IPS-18a (cell line): Measurements from ENCODE around the gene ANKRD31.
"Not testable (repeated sequence)": the region's sequence is repeated elsewhere in the genome, so short reads cannot be mapped to it uniquely, and the experiment has no call there.

ENCODE experiments used
- H3K27ac ChIP-seq: one replicate; pipeline ENCODE4 v1.5.1; 2013; ENCODE audit warnings: low read length
- H3K27me3 ChIP-seq: one replicate; pipeline ENCODE4 v1.6.1; 2013; ENCODE audit warnings: mild to moderate bottlenecking, low read length; ENCODE audit not compliant: control insufficient read depth, insufficient read depth
- H3K36me3 ChIP-seq: one replicate; pipeline ENCODE4 v1.6.1; 2013; ENCODE audit warnings: low read depth, low read length; ENCODE audit not compliant: control insufficient read depth
- H3K4me1 ChIP-seq: one replicate; pipeline ENCODE4 v1.6.1; 2013; ENCODE audit warnings: low read depth, low read length; ENCODE audit not compliant: control insufficient read depth
- H3K4me3 ChIP-seq: one replicate; pipeline ENCODE4 v1.5.1; 2013; ENCODE audit warnings: low read length
- H3K9ac ChIP-seq: one replicate; pipeline ENCODE4 v1.6.1; 2013; ENCODE audit warnings: mild to moderate bottlenecking, low read length, moderate library complexity
- H3K9me3 ChIP-seq: one replicate; pipeline ENCODE4 v1.6.1; 2013; ENCODE audit warnings: low read depth, low read length; ENCODE audit not compliant: control insufficient read depth

The ANKRD31 gene

GRCh38 chr5:75140277-75140676, 96.4 kb downstream of the ANKRD31 start:
- H3K27me3 ChIP-seq = no peaks in the 10 kb centered on the region
- H3K27ac ChIP-seq = no peak overlapping the region
- no peaks in the 10 kb centered on the region for H3K9me3 ChIP-seq
- no peak overlapping the region for H3K9ac ChIP-seq
- H3K4me1 ChIP-seq = peaks cover 21% of the 10 kb centered on the region
- H3K36me3 ChIP-seq = no peaks in the 10 kb centered on the region
- no peak overlapping the region for H3K4me3 ChIP-seq

- Histone ChIP-seq H3K9ac (no peak overlapping the region), H3K9me3 (no peaks in the 10 kb centered on the region), H3K4me3 (no peak overlapping the region), H3K36me3 (no peaks in the 10 kb centered on the region), H3K4me1 (peaks cover 21% of the 10 kb centered on the region), H3K27ac (no peak overlapping the region), H3K27me3 (no peaks in the 10 kb centered on the region)
Measured at GRCh38 chr5:75138689-75139088, 98.0 kb downstream of the ANKRD31 start.

- Histone ChIP-seq H3K27ac (no peak overlapping the region), H3K27me3 (no peaks in the 10 kb centered on the region), H3K9me3 (no peaks in the 10 kb centered on the region), H3K4me1 (no peaks in the 10 kb centered on the region), H3K36me3 (no peaks in the 10 kb centered on the region), H3K4me3 (no peak overlapping the region), H3K9ac (no peak overlapping the region)
Measured at GRCh38 chr5:75130818-75131349, 105.8 kb downstream of the ANKRD31 start.

- no peak overlapping the region for H3K4me3 ChIP-seq
- H3K9ac ChIP-seq = no peak overlapping the region
- no peaks in the 10 kb centered on the region for H3K4me1 ChIP-seq
- H3K36me3 ChIP-seq = no peaks in the 10 kb centered on the region
- no peaks in the 10 kb centered on the region for H3K9me3 ChIP-seq
- H3K27me3 ChIP-seq = no peaks in the 10 kb centered on the region
- H3K27ac ChIP-seq = no peak overlapping the region
Measured at GRCh38 chr5:75116856-75117255, 119.8 kb downstream of the ANKRD31 start.

GRCh38 chr5:75114311-75114710, 122.4 kb downstream of the ANKRD31 start:
- H3K27ac ChIP-seq, H3K4me1 ChIP-seq, H3K36me3 ChIP-seq, H3K9me3 ChIP-seq, H3K27me3 ChIP-seq, H3K9ac ChIP-seq, H3K4me3 ChIP-seq: not testable (repeated sequence)

- Histone ChIP-seq H3K27me3 (no peaks in the 10 kb centered on the region), H3K9ac (no peak overlapping the region), H3K4me1 (no peaks in the 10 kb centered on the region), H3K4me3 (no peak overlapping the region), H3K9me3 (no peaks in the 10 kb centered on the region), H3K27ac (no peak overlapping the region), H3K36me3 (no peaks in the 10 kb centered on the region)
Measured at GRCh38 chr5:75113354-75114113, 123.1 kb downstream of the ANKRD31 start.

GRCh38 chr5:75108931-75109596, 127.6 kb downstream of the ANKRD31 start:
- Histone ChIP-seq H3K27me3 (no peaks in the 10 kb centered on the region), H3K9ac (no peak overlapping the region), H3K4me3 (no peak overlapping the region), H3K27ac (no peak overlapping the region), H3K36me3 (no peaks in the 10 kb centered on the region), H3K4me1 (no peaks in the 10 kb centered on the region), H3K9me3 (no peaks in the 10 kb centered on the region)

- no peak overlapping the region for H3K9ac ChIP-seq
- H3K36me3 ChIP-seq = no peaks in the 10 kb centered on the region
- H3K27ac ChIP-seq = no peak overlapping the region
- H3K9me3 ChIP-seq = no peaks in the 10 kb centered on the region
- H3K4me1 ChIP-seq = no peaks in the 10 kb centered on the region
- H3K4me3 ChIP-seq = no peak overlapping the region
- H3K27me3 ChIP-seq = no peaks in the 10 kb centered on the region
Measured at GRCh38 chr5:75108515-75108914, 128.2 kb downstream of the ANKRD31 start.

- H3K36me3 ChIP-seq, H3K27ac ChIP-seq, H3K4me1 ChIP-seq, H3K9me3 ChIP-seq, H3K9ac ChIP-seq, H3K27me3 ChIP-seq, H3K4me3 ChIP-seq: not testable (repeated sequence)
Measured at GRCh38 chr5:75095956-75096355, 140.7 kb downstream of the ANKRD31 start.

GRCh38 chr5:75091597-75091996, 145.1 kb downstream of the ANKRD31 start:
- Histone ChIP-seq H3K9ac (no peak overlapping the region), H3K9me3 (no peaks in the 10 kb centered on the region), H3K4me3 (no peak overlapping the region), H3K27ac (no peak overlapping the region), H3K36me3 (no peaks in the 10 kb centered on the region), H3K27me3 (no peaks in the 10 kb centered on the region), H3K4me1 (no peaks in the 10 kb centered on the region)

GRCh38 chr5:75089662-75090061, 147.0 kb downstream of the ANKRD31 start:
- no peak overlapping the region for H3K9ac ChIP-seq
- H3K9me3 ChIP-seq = no peaks in the 10 kb centered on the region
- no peaks in the 10 kb centered on the region for H3K27me3 ChIP-seq
- no peak overlapping the region for H3K27ac ChIP-seq
- H3K4me3 ChIP-seq = no peak overlapping the region
- H3K36me3 ChIP-seq = no peaks in the 10 kb centered on the region
- no peaks in the 10 kb centered on the region for H3K4me1 ChIP-seq

- H3K27ac ChIP-seq = no peak overlapping the region
- no peaks in the 10 kb centered on the region for H3K4me1 ChIP-seq
- no peak overlapping the region for H3K9ac ChIP-seq
- no peak overlapping the region for H3K4me3 ChIP-seq
- H3K36me3 ChIP-seq = no peaks in the 10 kb centered on the region
- no peaks in the 10 kb centered on the region for H3K9me3 ChIP-seq
- H3K27me3 ChIP-seq = no peaks in the 10 kb centered on the region
Measured at GRCh38 chr5:75089137-75089536, 147.5 kb downstream of the ANKRD31 start.
